PC-9 (cell line): ENCODE data around the gene NRP1. TPM values are rescaled to one million over a fixed set of nuclear protein-coding genes. Genes with fewer than 3 reads are reported as not detected.

Source experiments
- BruUV-seq: library from RNA; stranded (reverse); fragments of 400-500 nt; replicated peaks from 2 replicates; lab custom pipeline; 2021; lab: Mats Ljungman, UMichigan
- CTCF ChIA-PET: fragments of 300-600 bp; sonication (Branson Sonifier 250); formaldehyde crosslinking; loops from one replicate; lab custom pipeline; 2022; ENCODE audit warnings: antibody characterized with exemption; lab: Charles Lee
- POLR2A ChIA-PET: fragments of 300-600 bp; sonication (Branson Sonifier 250); formaldehyde crosslinking; loops from one replicate; lab custom pipeline; 2022; ENCODE audit warnings: antibody characterized with exemption; ENCODE audit not compliant: unreplicated experiment; lab: Charles Lee
- DNase-seq, 2 experiments: peaks; one replicate each; pipeline versions ENCODE4 v3.0.0 to v3.0.0-alpha.2; 2015 to 2022; ENCODE audit warnings: mixed read lengths in 1 of 2
- H2AFZ ChIP-seq: fragments of 200-600 bp; sonication (generic); 2 replicates; pipeline ENCODE4 v1.8.1; 2017; ENCODE audit warnings: antibody characterized with exemption
- H3F3A ChIP-seq: fragments of 200-600 bp; sonication (generic); 2 replicates; pipeline ENCODE4 v1.8.1; 2017; ENCODE audit warnings: antibody characterized with exemption, mild to moderate bottlenecking, low read depth; ENCODE audit not compliant: insufficient read depth
- H3K27ac ChIP-seq: fragments of 200-600 bp; sonication (generic); 2 replicates; pipeline ENCODE4 v1.6.1; 2016; ENCODE audit warnings: mixed run types
- H3K27me3 ChIP-seq: fragments of 200-600 bp; sonication (generic); 2 replicates; pipeline ENCODE4 v1.6.1; 2016; ENCODE audit warnings: low read depth, mixed run types; ENCODE audit not compliant: insufficient read depth
- H3K36me3 ChIP-seq: fragments of 200-600 bp; sonication (generic); 2 replicates; pipeline ENCODE4 v1.6.1; 2016; ENCODE audit warnings: low read depth, mixed run types
- H3K4me1 ChIP-seq: fragments of 200-600 bp; sonication (generic); replicated peaks from 2 replicates; pipeline ENCODE4 v1.6.1; 2016; ENCODE audit warnings: mixed run types; ENCODE audit not compliant: insufficient read depth
- H3K4me2 ChIP-seq: fragments of 200-600 bp; sonication (generic); 2 replicates; pipeline ENCODE4 v1.6.1; 2017; ENCODE audit warnings: mixed run types
- H3K4me3 ChIP-seq: fragments of 200-600 bp; sonication (generic); 2 replicates; pipeline ENCODE4 v1.6.1; 2016; ENCODE audit warnings: mixed run types
- H3K79me2 ChIP-seq: fragments of 200-600 bp; sonication (generic); 2 replicates; pipeline ENCODE4 v1.6.1; 2017; ENCODE audit warnings: low read depth, mixed run types
- H3K9me2 ChIP-seq: fragments of 200-600 bp; sonication (generic); 2 replicates; pipeline ENCODE4 v1.8.1; 2017; ENCODE audit warnings: mild to moderate bottlenecking; ENCODE audit not compliant: insufficient read depth
- H3K9me3 ChIP-seq: fragments of 200-600 bp; sonication (generic); 2 replicates; pipeline ENCODE4 v1.8.1; 2016; ENCODE audit warnings: low read depth; ENCODE audit not compliant: insufficient read depth
- H4K20me1 ChIP-seq: fragments of 200-600 bp; sonication (generic); 2 replicates; pipeline ENCODE4 v1.8.1; 2017; ENCODE audit not compliant: insufficient read depth
- CTCF ChIP-seq: fragments of 200-600 bp; sonication (generic); conservative IDR thresholded peaks from 2 replicates; pipeline ENCODE4 v1.6.1; 2017; ENCODE audit warnings: mixed run types, antibody characterized with exemption, mild to moderate bottlenecking, moderate library complexity
- EZH2 ChIP-seq: fragments of 200-600 bp; sonication (generic); IDR thresholded peaks from 2 replicates; pipeline ENCODE4 v1.8.0; 2017; ENCODE audit warnings: antibody characterized with exemption, low read depth
- intact Hi-C: fragments of 100-400 bp; cut with micrococcal nuclease; formaldehyde crosslinking; loops from one replicate; pipeline ENCODE4 v1.10.0; 2022; ENCODE audit not compliant: unreplicated experiment
- total RNA-seq: library from RNA; stranded (reverse); gene quantifications from 2 replicates; pipeline ENCODE4 v1.2.3, GENCODE V29; 2021

The NRP1 gene
- total RNA-seq, 1 experiment from 2014 or later: 30.5 TPM

GRCh38 chr10:33204031-33204430, 130.4 kb downstream of the NRP1 start:
- H3K79me2 ChIP-seq: no peaks in the 10 kb centered on the region
- CTCF ChIA-PET: no interaction called here
- no TSS peak for BruUV-seq
- intact Hi-C loops: no loop called here
- POLR2A ChIA-PET: no interaction called here
- no peaks in the 10 kb centered on the region for H3K4me1 ChIP-seq
- H3K4me3 ChIP-seq: no peak overlapping the region
- H3K9me3 ChIP-seq: no peaks in the 10 kb centered on the region
- no peaks in the 10 kb centered on the region for H3K9me2 ChIP-seq
- H3K36me3 ChIP-seq: no peaks in the 10 kb centered on the region; the same call in 1 of the 2 replicates
- H2AFZ ChIP-seq: no peak overlapping the region
- H3K4me2 ChIP-seq: no peak overlapping the region
- 0 out of 2 replicates have a peak, but pooled peaks cover 8% of the 10 kb centered on the region for H3F3A ChIP-seq
- no peaks in the 10 kb centered on the region for H4K20me1 ChIP-seq
- H3K27ac ChIP-seq: no peak overlapping the region
- no peak for TF ChIP-seq EZH2
- TF ChIP-seq CTCF: no peak
- no peaks in the 10 kb centered on the region for H3K27me3 ChIP-seq
- DNase-seq: no peak

GRCh38 chr10:33201971-33202370, 132.5 kb downstream of the NRP1 start:
- H3K9me3 ChIP-seq: no peaks in the 10 kb centered on the region

GRCh38 chr10:33201056-33201780, 133.2 kb downstream of the NRP1 start:
- CTCF ChIA-PET: no interaction called here
- H4K20me1 ChIP-seq: no peaks in the 10 kb centered on the region
- H3K27me3 ChIP-seq: no peaks in the 10 kb centered on the region
- 0 out of 2 replicates have a peak, but pooled peaks cover 8% of the 10 kb centered on the region for H3F3A ChIP-seq
- no peaks in the 10 kb centered on the region for H3K79me2 ChIP-seq
- H3K4me1 ChIP-seq: no peaks in the 10 kb centered on the region
- DNase-seq: no peak
- no TSS peak for BruUV-seq
- no peaks in the 10 kb centered on the region for H3K9me3 ChIP-seq
- H3K27ac ChIP-seq: no peak overlapping the region
- peaks cover 5% of the 10 kb centered on the region for H3K36me3 ChIP-seq
- H2AFZ ChIP-seq: no peak overlapping the region
- H3K9me2 ChIP-seq: no peaks in the 10 kb centered on the region
- POLR2A ChIA-PET: no interaction called here
- intact Hi-C loops: no loop called here
- H3K4me2 ChIP-seq: no peak overlapping the region
- no peak overlapping the region for H3K4me3 ChIP-seq
- TF ChIP-seq CTCF (no peak), EZH2 (no peak)

More at GRCh38 chr10:33201971-33202370, 132.5 kb downstream of the NRP1 start:
- no peak overlapping the region for H3K4me3 ChIP-seq
- H3K36me3 ChIP-seq: peaks cover 5% of the 10 kb centered on the region
- TF ChIP-seq EZH2: no peak
- no peak for TF ChIP-seq CTCF
- ChIA-PET CTCF (no interaction called here), POLR2A (no interaction called here)
- H3K27me3 ChIP-seq: no peaks in the 10 kb centered on the region
- H4K20me1 ChIP-seq: no peaks in the 10 kb centered on the region
- intact Hi-C loops: no loop called here
- no peaks in the 10 kb centered on the region for H3K79me2 ChIP-seq
- H3K4me2 ChIP-seq: no peak overlapping the region
- DNase-seq: no peak
- no TSS peak for BruUV-seq
- H3F3A ChIP-seq: 0 out of 2 replicates have a peak, but pooled peaks cover 8% of the 10 kb centered on the region
- no peak overlapping the region for H3K27ac ChIP-seq
- no peaks in the 10 kb centered on the region for H3K4me1 ChIP-seq
- H2AFZ ChIP-seq: no peak overlapping the region
- H3K9me2 ChIP-seq: no peaks in the 10 kb centered on the region
